ENCODE data around the gene FAM161A.
"Not testable (repeated sequence)": the region's sequence is repeated elsewhere in the genome, so short reads cannot be mapped to it uniquely, and the experiment has no call there.

The FAM161A gene

GRCh38 chr2:61841286-61841685, 12.6 kb downstream of the FAM161A start:
- no peak for DNase-seq

- DNase-seq: no peak
These were observed 19.0 kb downstream of the FAM161A start for GRCh38 chr2:61834893-61835292.

- DNase-seq: no peak
These were observed 19.9 kb downstream of the FAM161A start for GRCh38 chr2:61833971-61834370.

- no peak for DNase-seq
These were observed 21.5 kb downstream of the FAM161A start for GRCh38 chr2:61832183-61832841.

GRCh38 chr2:61822255-61822654, 31.6 kb downstream of the FAM161A start:
- DNase-seq: no peak

GRCh38 chr2:61816480-61817355, 37.1 kb downstream of the FAM161A start:
- no peak for DNase-seq

- no peak for DNase-seq
These were observed 39.2 kb downstream of the FAM161A start for GRCh38 chr2:61814539-61815160.

- DNase-seq: not testable (repeated sequence)
These were observed 40.5 kb downstream of the FAM161A start for GRCh38 chr2:61813314-61813713.

GRCh38 chr2:61811821-61812220, 42.0 kb downstream of the FAM161A start:
- DNase-seq: no peak

- DNase-seq: not testable (repeated sequence)
These were observed 43.7 kb downstream of the FAM161A start for GRCh38 chr2:61810203-61810602.

GRCh38 chr2:61808693-61809092, 45.2 kb downstream of the FAM161A start:
- not testable (repeated sequence) for DNase-seq

- no peak for DNase-seq
These were observed 46.7 kb downstream of the FAM161A start for GRCh38 chr2:61807036-61807757.

GRCh38 chr2:61802548-61802947, 51.3 kb downstream of the FAM161A start:
- no peak for DNase-seq

GRCh38 chr2:61799099-61799498, 54.8 kb downstream of the FAM161A start:
- DNase-seq: no peak

GRCh38 chr2:61797446-61797845, 56.4 kb downstream of the FAM161A start:
- DNase-seq: not testable (repeated sequence)

GRCh38 chr2:61795408-61795807, 58.5 kb downstream of the FAM161A start:
- no peak for DNase-seq

- DNase-seq: peak; percentile 30 to 51
These were observed 60.4 kb downstream of the FAM161A start for GRCh38 chr2:61793389-61793836.

GRCh38 chr2:61792355-61792890, 61.4 kb downstream of the FAM161A start:
- DNase-seq: no peak

- DNase-seq: no peak
These were observed 63.9 kb downstream of the FAM161A start for GRCh38 chr2:61789807-61790602.

GRCh38 chr2:61787941-61788563, 65.8 kb downstream of the FAM161A start:
- DNase-seq: no peak

GRCh38 chr2:61786876-61787275, 67.0 kb downstream of the FAM161A start:
- DNase-seq: no peak
